HG03575 (cell line): ENCODE measurements around the gene REP15.
"Not testable (repeated sequence)": the region's sequence is repeated elsewhere in the genome, so short reads cannot be mapped to it uniquely, and the experiment has no call there.

Experiments used
- ATAC-seq: cut with Tn5 transposase; IDR thresholded peaks from one replicate; pipeline ENCODE4 v1.9.1; 2021; ENCODE audit not compliant: unreplicated experiment, insufficient number of reproducible peaks, low FRiP score; ENCODE audit errors: extremely low read depth

REP15 gene

GRCh38 chr12:27693403-27693802 lies 2.8 kb upstream of the REP15 start:
- ATAC-seq, result no peak

GRCh38 chr12:27695556-27696292 lies 523 bp upstream of the REP15 start:
- no peak for ATAC-seq

- no peak for ATAC-seq
Measured at GRCh38 chr12:27696864-27697564, 767 bp downstream of the REP15 start.

- ATAC-seq, result peak; percentile 67
Measured at GRCh38 chr12:27703720-27704452, 7.6 kb downstream of the REP15 start.

GRCh38 chr12:27705263-27705662 lies 9.0 kb downstream of the REP15 start:
- ATAC-seq, result no peak

- ATAC-seq, result no peak
Measured at GRCh38 chr12:27707216-27707615, 11.0 kb downstream of the REP15 start.

GRCh38 chr12:27709212-27709931 lies 13.1 kb downstream of the REP15 start:
- ATAC-seq, result no peak

GRCh38 chr12:27709932-27710591 lies 13.8 kb downstream of the REP15 start:
- peak; percentile 22 for ATAC-seq

- ATAC-seq, result peak; percentile 76
Measured at GRCh38 chr12:27710592-27711316, 14.5 kb downstream of the REP15 start, which contains the start of gene MRPS35. MRPS35 (plus strand) TSS chr12:27710832; CDS start chr12:27710844, 12 bp downstream.

GRCh38 chr12:27711317-27711682 lies 15.1 kb downstream of the REP15 start:
- no peak for ATAC-seq

GRCh38 chr12:27711967-27712366 lies 15.7 kb downstream of the REP15 start:
- no peak for ATAC-seq

GRCh38 chr12:27723212-27723611 lies 27.0 kb downstream of the REP15 start:
- no peak for ATAC-seq

GRCh38 chr12:27730097-27730588 lies 33.9 kb downstream of the REP15 start:
- ATAC-seq, result no peak

GRCh38 chr12:27732281-27732680 lies 36.0 kb downstream of the REP15 start:
- no peak for ATAC-seq

- ATAC-seq, result no peak
Measured at GRCh38 chr12:27733052-27733656, 36.9 kb downstream of the REP15 start.

GRCh38 chr12:27733791-27734190 lies 37.5 kb downstream of the REP15 start:
- no peak for ATAC-seq

GRCh38 chr12:27734321-27734720 lies 38.1 kb downstream of the REP15 start:
- ATAC-seq, result not testable (repeated sequence)

GRCh38 chr12:27743601-27744000 lies 47.4 kb downstream of the REP15 start:
- no peak for ATAC-seq
